ENCODE measurements around the gene CALD1.
"Not testable (repeated sequence)": the region's sequence is repeated elsewhere in the genome, so short reads cannot be mapped to it uniquely, and the experiment has no call there.

CALD1 gene

GRCh38 chr7:134948246-134948645, 168.8 kb downstream of the CALD1 start:
- Histone ChIP-seq H3K4me3 (ENCODE audit: extremely low read depth, insufficient read depth, low read length, poor library complexity, severe bottlenecking) (no peak overlapping the region), H3K36me3 (ENCODE audit: control insufficient read depth, insufficient read depth, low read length) (peaks cover 87% of the 10 kb centered on the region), H3K4me1 (ENCODE audit: control insufficient read depth, insufficient read depth, low read length, poor library complexity, severe bottlenecking) (no peaks in the 10 kb centered on the region), H3K9me3 (ENCODE audit: control insufficient read depth, low read length) (no peaks in the 10 kb centered on the region), H3K27ac (ENCODE audit: low read depth, low read length, severe bottlenecking) (no peak overlapping the region)
- WGBS, 2 experiments (ENCODE audit: insufficient coverage in 2 of 2) = 100% methylated on average over 2 of the region's 4 CpGs; no CpG with 5 or more reads in 1 of the 2 experiments

- no peaks in the 10 kb centered on the region for H3K4me1 ChIP-seq (ENCODE audit: control insufficient read depth, insufficient read depth, low read length, poor library complexity, severe bottlenecking)
- no peaks in the 10 kb centered on the region for H3K9me3 ChIP-seq (ENCODE audit: control insufficient read depth, low read length)
- 83 to 100% methylated on average over 1 of the region's 1 CpG for WGBS, 2 experiments (ENCODE audit: insufficient coverage in 2 of 2)
- H3K27ac ChIP-seq (ENCODE audit: low read depth, low read length, severe bottlenecking) = no peak overlapping the region
- H3K36me3 ChIP-seq (ENCODE audit: control insufficient read depth, insufficient read depth, low read length) = peaks cover 91% of the 10 kb centered on the region
- H3K4me3 ChIP-seq (ENCODE audit: extremely low read depth, insufficient read depth, low read length, poor library complexity, severe bottlenecking) = no peak overlapping the region
Measured at GRCh38 chr7:134948736-134949135, 169.3 kb downstream of the CALD1 start.

- WGBS, 2 experiments (ENCODE audit: insufficient coverage in 2 of 2) = 90 to 100% methylated on average over 2 of the region's 3 CpGs
- H3K9me3 ChIP-seq (ENCODE audit: control insufficient read depth, low read length) = no peaks in the 10 kb centered on the region
- H3K36me3 ChIP-seq (ENCODE audit: control insufficient read depth, insufficient read depth, low read length) = peaks cover 91% of the 10 kb centered on the region
- H3K4me1 ChIP-seq (ENCODE audit: control insufficient read depth, insufficient read depth, low read length, poor library complexity, severe bottlenecking) = no peaks in the 10 kb centered on the region
- no peak overlapping the region for H3K4me3 ChIP-seq (ENCODE audit: extremely low read depth, insufficient read depth, low read length, poor library complexity, severe bottlenecking)
- H3K27ac ChIP-seq (ENCODE audit: low read depth, low read length, severe bottlenecking) = no peak overlapping the region
Measured at GRCh38 chr7:134949171-134949570, 169.7 kb downstream of the CALD1 start.

GRCh38 chr7:134954197-134955082, 175.0 kb downstream of the CALD1 start:
- Histone ChIP-seq H3K27ac (ENCODE audit: low read depth, low read length, severe bottlenecking) (no peak overlapping the region), H3K9me3 (ENCODE audit: control insufficient read depth, low read length) (no peaks in the 10 kb centered on the region), H3K4me3 (ENCODE audit: extremely low read depth, insufficient read depth, low read length, poor library complexity, severe bottlenecking) (no peak overlapping the region), H3K36me3 (ENCODE audit: control insufficient read depth, insufficient read depth, low read length) (peaks cover 97% of the 10 kb centered on the region), H3K4me1 (ENCODE audit: control insufficient read depth, insufficient read depth, low read length, poor library complexity, severe bottlenecking) (no peaks in the 10 kb centered on the region)
- WGBS, 2 experiments (ENCODE audit: insufficient coverage in 2 of 2) = 87 to 93% methylated on average over 6 of the region's 9 CpGs

- no peak overlapping the region for H3K4me3 ChIP-seq (ENCODE audit: extremely low read depth, insufficient read depth, low read length, poor library complexity, severe bottlenecking)
- H3K9me3 ChIP-seq (ENCODE audit: control insufficient read depth, low read length) = no peaks in the 10 kb centered on the region
- 100% methylated on average over 2 of the region's 3 CpGs; no CpG with 5 or more reads in 1 of the 2 experiments for WGBS, 2 experiments (ENCODE audit: insufficient coverage in 2 of 2)
- H3K27ac ChIP-seq (ENCODE audit: low read depth, low read length, severe bottlenecking) = no peak overlapping the region
- H3K36me3 ChIP-seq (ENCODE audit: control insufficient read depth, insufficient read depth, low read length) = peaks cover 96% of the 10 kb centered on the region
- H3K4me1 ChIP-seq (ENCODE audit: control insufficient read depth, insufficient read depth, low read length, poor library complexity, severe bottlenecking) = no peaks in the 10 kb centered on the region
Measured at GRCh38 chr7:134957005-134957404, 177.6 kb downstream of the CALD1 start.

GRCh38 chr7:134959810-134960209, 180.4 kb downstream of the CALD1 start:
- Histone ChIP-seq H3K36me3 (ENCODE audit: control insufficient read depth, insufficient read depth, low read length) (peaks cover 98% of the 10 kb centered on the region), H3K4me1 (ENCODE audit: control insufficient read depth, insufficient read depth, low read length, poor library complexity, severe bottlenecking) (no peaks in the 10 kb centered on the region), H3K9me3 (ENCODE audit: control insufficient read depth, low read length) (no peaks in the 10 kb centered on the region), H3K4me3 (ENCODE audit: extremely low read depth, insufficient read depth, low read length, poor library complexity, severe bottlenecking) (no peak overlapping the region), H3K27ac (ENCODE audit: low read depth, low read length, severe bottlenecking) (no peak overlapping the region)
- 83% methylated on average over 1 of the region's 5 CpGs; no CpG with 5 or more reads in 1 of the 2 experiments for WGBS, 2 experiments (ENCODE audit: insufficient coverage in 2 of 2)

- H3K36me3 ChIP-seq (ENCODE audit: control insufficient read depth, insufficient read depth, low read length) = peaks cover 98% of the 10 kb centered on the region
- H3K9me3 ChIP-seq (ENCODE audit: control insufficient read depth, low read length) = no peaks in the 10 kb centered on the region
- H3K27ac ChIP-seq (ENCODE audit: low read depth, low read length, severe bottlenecking) = no peak overlapping the region
- no peaks in the 10 kb centered on the region for H3K4me1 ChIP-seq (ENCODE audit: control insufficient read depth, insufficient read depth, low read length, poor library complexity, severe bottlenecking)
- H3K4me3 ChIP-seq (ENCODE audit: extremely low read depth, insufficient read depth, low read length, poor library complexity, severe bottlenecking) = no peak overlapping the region
Measured at GRCh38 chr7:134962270-134962780, 182.9 kb downstream of the CALD1 start.

- Histone ChIP-seq H3K9me3 (ENCODE audit: control insufficient read depth, low read length) (no peaks in the 10 kb centered on the region), H3K36me3 (ENCODE audit: control insufficient read depth, insufficient read depth, low read length) (peaks cover 98% of the 10 kb centered on the region), H3K4me1 (ENCODE audit: control insufficient read depth, insufficient read depth, low read length, poor library complexity, severe bottlenecking) (no peaks in the 10 kb centered on the region), H3K27ac (ENCODE audit: low read depth, low read length, severe bottlenecking) (no peak overlapping the region), H3K4me3 (ENCODE audit: extremely low read depth, insufficient read depth, low read length, poor library complexity, severe bottlenecking) (no peak overlapping the region)
- WGBS, 2 experiments (ENCODE audit: insufficient coverage in 2 of 2) = 100% methylated on average over 2 of the region's 4 CpGs; no CpG with 5 or more reads in 1 of the 2 experiments
Measured at GRCh38 chr7:134963036-134963435, 183.6 kb downstream of the CALD1 start.

- no peak overlapping the region for H3K27ac ChIP-seq (ENCODE audit: low read depth, low read length, severe bottlenecking)
- WGBS, 2 experiments (ENCODE audit: insufficient coverage in 2 of 2) = 83 to 100% methylated on average over 1 of the region's 3 CpGs
- H3K36me3 ChIP-seq (ENCODE audit: control insufficient read depth, insufficient read depth, low read length) = peaks cover 80% of the 10 kb centered on the region
Measured at GRCh38 chr7:134966691-134967090, 187.3 kb downstream of the CALD1 start.

GRCh38 chr7:134968110-134968509, 188.7 kb downstream of the CALD1 start:
- H3K27ac ChIP-seq (ENCODE audit: low read depth, low read length, severe bottlenecking) = no peak overlapping the region
- no CpG with 5 or more reads among the region's 4 CpGs for WGBS, 2 experiments (ENCODE audit: insufficient coverage in 2 of 2)

More at GRCh38 chr7:134966691-134967090, 187.3 kb downstream of the CALD1 start:
- Histone ChIP-seq H3K4me1 (ENCODE audit: control insufficient read depth, insufficient read depth, low read length, poor library complexity, severe bottlenecking) (no peaks in the 10 kb centered on the region), H3K9me3 (ENCODE audit: control insufficient read depth, low read length) (no peaks in the 10 kb centered on the region), H3K4me3 (ENCODE audit: extremely low read depth, insufficient read depth, low read length, poor library complexity, severe bottlenecking) (no peak overlapping the region)

GRCh38 chr7:134981645-134982044, 202.2 kb downstream of the CALD1 start:
- not testable (repeated sequence) for H3K4me1 ChIP-seq (ENCODE audit: control insufficient read depth, insufficient read depth, low read length, poor library complexity, severe bottlenecking); H3K4me3 ChIP-seq (ENCODE audit: extremely low read depth, insufficient read depth, low read length, poor library complexity, severe bottlenecking); H3K9me3 ChIP-seq (ENCODE audit: control insufficient read depth, low read length); H3K27ac ChIP-seq (ENCODE audit: low read depth, low read length, severe bottlenecking); H3K36me3 ChIP-seq (ENCODE audit: control insufficient read depth, insufficient read depth, low read length)
- 83% methylated on average over 1 of the region's 3 CpGs; no CpG with 5 or more reads in 1 of the 2 experiments for WGBS, 2 experiments (ENCODE audit: insufficient coverage in 2 of 2)

More at GRCh38 chr7:134968110-134968509, 188.7 kb downstream of the CALD1 start:
- Histone ChIP-seq H3K36me3 (ENCODE audit: control insufficient read depth, insufficient read depth, low read length) (peaks cover 67% of the 10 kb centered on the region), H3K9me3 (ENCODE audit: control insufficient read depth, low read length) (no peaks in the 10 kb centered on the region), H3K4me3 (ENCODE audit: extremely low read depth, insufficient read depth, low read length, poor library complexity, severe bottlenecking) (no peak overlapping the region), H3K4me1 (ENCODE audit: control insufficient read depth, insufficient read depth, low read length, poor library complexity, severe bottlenecking) (no peaks in the 10 kb centered on the region)

Data from mesodermal cell (in vitro differentiated cells).